NCI-H345 (cell line): ENCODE results near the gene OR2T1.
"Not testable (repeated sequence)": the region's sequence is repeated elsewhere in the genome, so short reads cannot be mapped to it uniquely, and the experiment has no call there.

Experiments used
- DNase-seq: peaks from one replicate; lab custom pipeline; 2025; lab: John Stamatoyannopoulos, UW

Gene OR2T1

DNA sequence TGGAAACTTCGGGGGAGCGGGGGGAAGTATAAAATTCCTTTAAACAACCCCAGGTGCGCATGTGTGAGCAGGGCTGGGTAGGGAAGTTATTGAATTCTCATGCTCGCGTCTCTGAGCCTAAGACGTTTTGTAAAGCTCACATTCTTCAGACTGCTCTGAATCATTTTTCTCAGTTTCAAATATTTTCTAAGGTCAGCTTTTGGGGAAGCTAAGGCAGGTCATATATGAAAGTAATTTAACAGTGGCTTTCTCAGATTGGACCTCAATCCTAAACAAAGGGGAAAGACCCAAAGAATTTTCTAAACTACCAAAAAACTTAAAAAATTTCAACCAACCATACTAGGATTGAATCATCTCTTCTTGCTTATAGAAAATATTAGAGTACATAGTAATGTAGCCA is 32.1 kb downstream of the OR2T1 start:
- not testable (repeated sequence) for DNase-seq

DNA sequence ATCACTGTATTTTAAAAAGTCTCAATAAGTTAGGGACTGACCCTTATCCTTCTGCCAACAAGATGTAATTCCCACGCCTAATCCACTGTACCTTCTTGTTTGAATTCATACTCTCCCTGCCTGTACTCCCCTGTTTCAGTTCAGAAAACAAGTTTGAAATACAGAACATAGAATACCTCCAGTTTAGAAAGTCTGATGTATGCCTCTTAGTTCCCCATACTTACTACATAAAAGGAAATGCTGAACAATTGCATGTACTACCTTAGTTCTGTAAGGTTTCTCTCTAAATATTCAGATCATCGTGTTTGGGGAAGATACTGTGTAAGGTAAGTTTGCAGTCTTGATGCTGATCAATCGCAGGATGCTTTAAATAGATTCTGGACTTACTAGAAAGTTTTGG is 33.5 kb downstream of the OR2T1 start:
- DNase-seq: not testable (repeated sequence)

DNA sequence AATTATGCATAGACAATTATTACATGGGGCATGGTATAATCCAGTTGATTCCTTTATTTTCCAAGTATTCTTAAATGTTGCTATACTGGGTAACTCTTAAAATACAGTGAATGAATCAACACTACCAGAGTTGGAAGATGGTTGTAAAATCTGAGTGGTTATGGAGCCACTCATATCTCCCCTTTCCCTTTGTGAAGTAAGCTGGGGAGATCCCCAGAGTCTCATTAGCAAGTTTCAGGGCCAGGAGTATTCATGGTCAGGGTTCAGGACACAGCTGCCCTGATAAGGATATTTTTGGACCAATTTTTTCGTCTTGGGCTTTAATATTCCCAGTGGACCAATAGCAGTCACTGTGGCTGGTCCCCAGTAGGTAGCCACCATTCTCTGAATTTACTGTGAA is 35.8 kb downstream of the OR2T1 start:
- DNase-seq: not testable (repeated sequence)

DNA sequence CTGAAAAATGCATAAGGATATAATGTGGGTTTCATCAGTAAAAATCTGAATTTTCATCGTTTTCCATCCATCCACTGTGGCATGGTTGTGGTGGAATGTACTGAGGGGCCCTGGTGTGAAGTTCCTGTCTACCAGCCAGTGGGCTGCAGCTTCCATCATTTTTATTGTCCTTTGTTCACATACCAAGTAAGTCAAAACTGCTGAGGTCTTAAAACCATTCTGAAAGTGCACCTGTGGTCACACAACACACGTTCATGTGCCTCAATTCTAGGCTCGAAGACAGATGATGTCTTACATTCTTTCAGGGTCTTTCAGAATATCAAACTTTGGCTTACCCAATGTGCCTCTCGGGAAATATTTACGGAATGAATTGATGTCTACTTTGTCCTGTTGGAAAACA is 36.4 kb downstream of the OR2T1 start:
- DNase-seq: not testable (repeated sequence)

DNA sequence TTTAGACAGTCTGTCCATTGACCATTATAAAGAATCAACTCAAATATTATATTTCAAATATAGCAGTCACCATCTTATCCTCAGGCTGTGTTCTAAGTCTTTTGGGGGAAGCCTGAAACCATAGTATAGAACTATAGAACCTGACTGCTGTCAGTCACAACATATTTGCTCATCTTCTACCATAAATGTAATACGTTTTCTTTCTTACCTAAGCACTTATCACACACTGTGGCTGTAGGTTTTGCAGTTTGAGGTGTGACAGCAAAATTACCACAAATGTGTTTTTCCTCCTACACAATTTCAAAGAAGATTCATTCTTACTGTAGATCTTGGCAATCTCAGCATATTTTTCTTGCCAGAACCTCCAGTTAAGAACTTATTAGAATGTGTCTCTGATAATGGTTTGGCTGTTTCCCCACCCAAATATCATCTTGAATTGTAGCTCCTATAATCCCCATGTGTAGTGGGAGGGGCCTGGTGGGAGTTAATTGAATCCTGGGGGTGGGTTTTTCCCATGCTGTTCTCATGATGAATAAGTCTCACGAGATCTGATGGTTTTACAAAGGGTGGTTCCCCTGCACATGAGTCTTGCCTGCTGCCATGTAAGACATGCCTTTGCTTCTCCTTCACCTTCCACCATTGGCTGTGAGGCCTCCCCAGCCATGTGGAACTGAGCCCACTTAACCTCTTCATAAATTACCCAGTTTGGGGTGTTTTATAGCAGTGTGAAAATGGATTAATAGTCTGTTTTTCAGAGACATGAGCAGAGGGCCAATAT is 39.8 kb downstream of the OR2T1 start:
- not testable (repeated sequence) for DNase-seq

DNA sequence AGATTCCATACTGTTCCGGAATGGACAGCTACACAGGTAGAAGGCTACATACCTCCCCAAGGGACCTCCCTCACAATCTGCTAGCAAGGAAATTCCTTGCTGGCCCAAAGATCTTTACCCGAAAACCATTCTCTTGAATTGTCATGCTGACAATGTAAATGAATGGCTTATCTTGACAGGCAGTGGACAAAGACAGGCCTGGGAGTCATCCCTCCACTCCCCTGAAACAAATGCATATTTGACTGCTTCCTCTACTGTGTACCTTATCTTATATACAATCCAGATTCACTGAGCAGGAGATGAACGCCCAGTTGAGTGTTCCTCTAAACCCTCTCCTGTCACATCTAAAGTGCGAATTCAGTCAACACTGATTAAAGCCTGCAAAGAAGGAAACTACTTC is 41.8 kb downstream of the OR2T1 start:
- DNase-seq: not testable (repeated sequence)

DNA sequence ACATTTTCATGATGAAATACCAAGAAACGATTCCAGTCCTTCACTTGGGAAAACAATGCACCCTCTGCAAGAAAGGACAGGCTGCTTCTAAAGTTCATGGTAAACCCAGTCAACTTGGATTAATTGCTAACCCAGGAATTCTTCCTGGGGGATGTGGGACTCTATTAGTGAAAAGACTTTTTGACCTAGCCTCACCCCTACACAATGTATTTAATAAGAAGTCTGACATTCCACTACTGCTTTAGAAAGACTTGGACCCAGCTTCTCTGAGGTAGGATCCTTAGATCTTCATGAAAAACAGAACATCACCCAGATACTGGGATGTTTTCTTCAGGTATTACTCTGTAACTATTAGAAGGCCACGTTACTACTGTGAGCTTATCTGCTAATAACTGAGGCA is 42.6 kb downstream of the OR2T1 start, which contains the start of gene OR2T2:
TSS of gene OR2T2 (plus strand) at position 239 of the 400 bp plus-strand sequence. CDS start 7,161 bp downstream, outside the sequence.
- not testable (repeated sequence) for DNase-seq

DNA sequence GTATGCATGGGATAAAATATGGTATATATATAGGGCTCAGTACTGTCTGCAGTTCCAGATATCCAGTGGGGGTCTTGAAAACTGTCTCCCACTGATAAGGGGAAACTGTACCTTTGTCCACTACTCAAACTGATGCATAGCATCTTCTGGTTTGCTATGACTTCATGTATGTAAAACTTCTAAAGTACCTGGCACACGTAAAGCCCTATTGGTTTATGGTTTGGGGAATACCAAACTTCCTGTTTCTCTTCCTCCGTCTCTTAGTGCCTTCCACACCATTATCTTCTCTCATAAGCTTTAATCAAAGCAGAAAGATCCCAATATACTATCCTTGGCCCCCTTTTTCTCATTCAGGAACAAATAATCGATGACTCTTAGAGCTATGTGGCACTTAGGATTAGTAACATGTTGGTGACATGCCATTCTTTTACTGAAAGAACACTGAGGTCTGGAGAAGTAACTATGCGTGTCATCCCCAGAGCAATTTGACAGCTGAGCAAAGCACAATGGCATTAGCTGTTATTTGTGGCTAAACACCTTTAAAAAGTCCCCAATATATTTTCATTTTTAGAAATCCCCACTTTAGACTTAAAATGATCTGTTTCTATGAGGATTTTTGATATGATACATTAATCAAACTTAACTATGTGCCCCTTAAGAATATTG is 45.7 kb downstream of the OR2T1 start:
- DNase-seq: not testable (repeated sequence)

DNA sequence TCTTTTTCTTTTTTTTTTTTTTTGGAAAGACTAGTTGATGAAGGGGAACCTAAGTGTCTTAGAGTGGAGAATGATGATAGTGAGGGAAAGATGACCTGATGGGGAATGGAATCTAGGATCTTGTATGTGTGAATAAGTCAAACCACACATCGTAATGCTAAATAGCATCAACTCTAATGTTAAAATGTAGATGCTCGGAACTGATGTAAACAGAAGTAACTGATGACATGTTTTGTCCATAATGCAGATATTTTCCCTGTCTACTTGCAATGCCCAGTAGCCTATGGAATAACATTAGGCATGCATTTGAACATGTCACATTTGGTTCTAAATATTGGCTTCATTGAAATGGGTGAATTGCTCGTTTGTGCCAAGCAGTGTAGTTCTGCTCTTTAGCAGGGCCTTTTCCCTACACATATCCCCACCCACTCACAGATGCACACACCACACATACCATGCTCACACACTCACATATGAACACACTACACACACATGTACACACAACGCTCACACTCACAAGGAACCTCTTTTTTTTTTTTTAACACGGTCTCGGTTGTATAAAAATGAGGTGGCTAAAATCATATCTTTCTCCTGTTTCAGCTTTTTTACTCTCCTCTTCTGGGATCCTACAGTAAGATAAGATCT is 47.1 kb downstream of the OR2T1 start:
- not testable (repeated sequence) for DNase-seq

DNA sequence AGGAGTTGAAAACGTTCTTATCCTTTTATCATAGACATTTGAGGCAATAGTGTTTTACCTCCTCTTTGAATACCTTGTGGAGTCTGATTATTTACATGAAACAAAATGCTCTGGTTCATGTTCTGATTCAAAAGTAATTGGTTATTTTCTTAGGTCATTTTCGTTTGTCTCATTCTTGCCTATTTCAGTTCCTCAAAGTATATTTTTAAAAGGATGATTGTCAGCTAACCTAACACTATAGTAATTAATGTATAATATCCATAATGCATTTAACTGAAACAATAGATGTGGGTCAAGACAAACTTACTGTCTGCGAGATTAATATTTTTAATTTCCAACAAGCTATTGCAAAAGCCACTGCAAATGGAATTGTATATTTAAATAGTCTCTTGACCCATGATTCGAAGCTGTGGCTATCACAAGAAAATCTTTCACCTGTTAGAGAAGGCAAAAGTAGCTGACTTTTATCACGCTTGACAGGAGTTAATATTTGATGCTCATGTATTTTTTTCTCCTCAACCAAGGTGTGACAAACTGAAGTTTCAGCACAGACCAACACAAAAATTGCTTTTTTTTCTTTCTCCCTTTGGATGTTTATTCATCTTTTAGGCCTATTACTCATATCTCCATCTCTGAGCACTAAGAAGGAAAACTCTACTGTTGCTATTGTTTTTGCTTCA is 47.8 kb downstream of the OR2T1 start:
- DNase-seq: not testable (repeated sequence)

DNA sequence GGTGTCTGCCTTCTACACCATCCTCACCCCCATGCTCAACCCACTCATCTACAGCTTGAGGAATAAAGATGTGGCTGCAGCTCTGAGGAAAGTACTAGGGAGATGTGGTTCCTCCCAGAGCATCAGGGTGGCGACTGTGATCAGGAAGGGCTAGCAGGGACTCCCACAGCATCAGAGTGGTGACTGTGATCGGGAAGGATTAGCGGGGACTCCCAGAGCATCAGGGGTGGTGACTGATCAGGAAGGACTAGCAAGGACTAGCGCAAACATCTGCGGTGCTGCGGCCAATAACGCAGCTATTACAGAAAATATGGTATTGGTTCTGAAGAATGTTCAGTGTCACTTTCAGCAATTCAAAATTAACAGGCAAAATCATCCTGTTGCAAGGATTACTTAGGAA is 50.8 kb downstream of the OR2T1 start:
- not testable (repeated sequence) for DNase-seq

DNA sequence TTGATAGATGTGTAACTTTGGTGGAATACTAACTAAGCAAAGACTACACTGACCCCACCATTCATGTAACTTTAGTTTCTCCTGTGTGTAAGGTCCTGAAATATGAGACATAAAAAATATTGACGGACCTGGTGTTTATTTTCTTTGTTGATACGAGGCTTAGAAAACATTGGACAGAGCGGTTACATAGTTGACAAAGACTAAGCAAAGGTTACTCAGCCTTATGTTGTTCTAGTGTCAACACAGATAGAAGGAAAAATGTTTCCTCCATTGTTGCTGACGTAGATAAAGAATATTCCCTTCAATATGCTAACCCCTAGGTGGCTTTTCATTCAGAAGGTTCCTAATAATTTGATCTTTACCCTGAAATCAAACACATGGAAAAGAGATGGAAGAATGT is 52.2 kb downstream of the OR2T1 start:
- DNase-seq: not testable (repeated sequence)

DNA sequence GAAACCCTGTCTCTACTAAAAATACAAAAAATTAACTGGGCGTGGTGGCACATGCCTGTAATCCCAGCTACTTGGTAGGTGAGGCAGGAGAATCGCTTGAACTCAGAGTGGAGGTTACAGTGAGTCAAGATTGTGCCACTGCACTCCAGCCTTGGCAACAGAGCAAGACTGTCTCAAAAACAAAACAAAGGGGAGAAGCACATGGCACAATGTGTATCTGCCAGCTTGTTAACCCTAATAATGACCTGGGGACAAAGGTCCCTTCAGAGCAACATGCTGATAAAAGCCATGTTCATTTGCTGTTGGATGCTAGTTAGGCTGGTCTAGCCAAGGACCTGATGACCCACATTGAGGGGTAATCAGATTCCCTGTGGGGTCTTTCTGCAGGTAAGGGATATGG is 53.8 kb downstream of the OR2T1 start:
- not testable (repeated sequence) for DNase-seq
